ENCODE data around the gene KLK11.

- no peak for TF ChIP-seq CTCF (IDR thresholded peaks at IDR 0.05)
- TF ChIP-seq POLR2A (IDR thresholded peaks at IDR 0.05), result no peak
- no peak for TF ChIP-seq POLR2AphosphoS5 (IDR thresholded peaks at IDR 0.05)
Measured at GRCh38 chr19:51027126-51027806, 850 bp upstream of the KLK11 start.
